ENCODE results near the gene MUC13.

- no peak for TF ChIP-seq CTCF (IDR thresholded peaks at IDR 0.05)
- no peak for TF ChIP-seq POLR2A (IDR thresholded peaks at IDR 0.05)
Measured at GRCh38 chr3:124938896-124939295, 4.3 kb upstream of the MUC13 start.
